DND-41 (cell line): ENCODE data around the gene VTI1B.
A peak's percentile ranks its signal among the peaks of the same experiment; 100 is the strongest.
"Not testable (repeated sequence)": the region's sequence is repeated elsewhere in the genome, so short reads cannot be mapped to it uniquely, and the experiment has no call there.

ENCODE experiments used
- ATAC-seq: fragments of 200-7000 bp; cut with Tn5 transposase; 3 replicates; pipeline ENCODE4 v1.9.1; 2021; ENCODE audit warnings: low read depth; ENCODE audit not compliant: insufficient read depth
- DNase-seq: peaks from one replicate; pipeline ENCODE4 v3.0.0-alpha.2; 2020
- H2AFZ ChIP-seq: 2 replicates; pipeline ENCODE4 v1.6.0; 2012; ENCODE audit warnings: low read depth, low read length
- H3K27ac ChIP-seq: 2 replicates; pipeline ENCODE4 v1.5.1; 2012; ENCODE audit warnings: low read length, inconsistent platforms
- H3K27me3 ChIP-seq: fragments of 200-600 bp; sonication (generic); 2 replicates; pipeline ENCODE4 v1.6.0; 2012; ENCODE audit warnings: low read length, mild to moderate bottlenecking, inconsistent platforms; ENCODE audit not compliant: insufficient read depth, poor library complexity
- H3K36me3 ChIP-seq: 2 replicates; pipeline ENCODE4 v1.5.1; 2012; ENCODE audit warnings: low read length, inconsistent platforms; ENCODE audit not compliant: insufficient read depth
- H3K4me1 ChIP-seq: 2 replicates; pipeline ENCODE4 v1.5.1; 2012; ENCODE audit warnings: mild to moderate bottlenecking, low read length; ENCODE audit not compliant: insufficient read depth
- H3K4me2 ChIP-seq: 2 replicates; pipeline ENCODE4 v1.6.0; 2012; ENCODE audit warnings: mild to moderate bottlenecking, moderate library complexity, low read length, inconsistent platforms; ENCODE audit not compliant: insufficient read depth
- H3K4me3 ChIP-seq, 2 experiments: fragments of 200-600 bp in 1 of 2; shearing (Covaris generic) in 1 of 2; 2 replicates each; pipeline ENCODE4 v1.5.1; 2012 to 2016; ENCODE audit warnings: inconsistent platforms in 2 of 2, low read length in 2 of 2, mild to moderate bottlenecking in 2 of 2, low read depth in 1 of 2, moderate library complexity in 1 of 2
- H3K79me2 ChIP-seq: 2 replicates; pipeline ENCODE4 v1.6.0; 2012; ENCODE audit warnings: low read length, inconsistent platforms; ENCODE audit not compliant: insufficient read depth
- H3K9ac ChIP-seq: 2 replicates; pipeline ENCODE4 v1.6.0; 2012; ENCODE audit warnings: low read depth, mild to moderate bottlenecking, inconsistent platforms, low read length, moderate library complexity
- H3K9me3 ChIP-seq: 2 replicates; pipeline ENCODE4 v1.5.1; 2012; ENCODE audit warnings: low read length, moderate library complexity, mild to moderate bottlenecking, inconsistent platforms; ENCODE audit not compliant: insufficient read depth, severe bottlenecking
- H4K20me1 ChIP-seq: 2 replicates; pipeline ENCODE4 v1.6.0; 2012; ENCODE audit warnings: low read length; ENCODE audit not compliant: insufficient read depth
- CTCF ChIP-seq: IDR thresholded peaks from 2 replicates; pipeline ENCODE4 v1.5.1; 2012; ENCODE audit warnings: borderline replicate concordance, low read length, moderate library complexity, mild to moderate bottlenecking; ENCODE audit not compliant: poor library complexity, severe bottlenecking; ENCODE audit errors: extremely low read depth
- EZH2 ChIP-seq: IDR thresholded peaks from 3 replicates; pipeline ENCODE4 v1.6.1; 2012; ENCODE audit warnings: borderline replicate concordance, low read depth, mild to moderate bottlenecking, moderate library complexity, low read length, inconsistent platforms; ENCODE audit not compliant: severe bottlenecking

Gene VTI1B

GRCh38 chr14:67626131-67626530 lies 48.3 kb downstream of the VTI1B start:
- H3K4me2 ChIP-seq, DNase-seq, H3K4me3 ChIP-seq, H3K79me2 ChIP-seq, H4K20me1 ChIP-seq, H3K9me3 ChIP-seq, H2AFZ ChIP-seq, H3K9ac ChIP-seq, H3K27me3 ChIP-seq, ATAC-seq, H3K27ac ChIP-seq, H3K36me3 ChIP-seq: not testable (repeated sequence)
- H3K4me1 ChIP-seq, result peaks cover 21% of the 10 kb centered on the region

GRCh38 chr14:67623114-67623513 lies 51.3 kb downstream of the VTI1B start:
- Histone ChIP-seq H3K4me2 (peak overlapping the region; percentile 48; the same call in 1 of the 2 replicates), H3K79me2 (no peaks in the 10 kb centered on the region), H3K27me3 (no peaks in the 10 kb centered on the region), H2AFZ (peak overlapping the region; percentile 62), H4K20me1 (no peaks in the 10 kb centered on the region), H3K9ac (peak overlapping the region; percentile 30), H3K27ac (peak overlapping the region; percentile 68), H3K4me1 (peaks cover 38% of the 10 kb centered on the region), H3K4me3 (peak overlapping the region in 1 of 2 experiments; percentile 12; a peak in 1 of 4 replicates), H3K36me3 (no peaks in the 10 kb centered on the region), H3K9me3 (no peaks in the 10 kb centered on the region)
- TF ChIP-seq EZH2 (no peak), CTCF (no peak)
- peak; percentile 13 for DNase-seq
- peak; percentile 14; the same call in 2 of the 3 replicates for ATAC-seq

GRCh38 chr14:67622675-67623074 lies 51.8 kb downstream of the VTI1B start:
- H3K4me2 ChIP-seq, result peak overlapping the region; percentile 48; the same call in 1 of the 2 replicates
- DNase-seq (peak; percentile 55), ATAC-seq (peak; percentile 62)
- H3K4me3 ChIP-seq, result no peak overlapping the region
- H2AFZ ChIP-seq, result peak overlapping the region; percentile 62
- H4K20me1 ChIP-seq, result no peaks in the 10 kb centered on the region
- H3K79me2 ChIP-seq, result no peaks in the 10 kb centered on the region
- peaks cover 38% of the 10 kb centered on the region for H3K4me1 ChIP-seq
- peak overlapping the region; percentile 30 for H3K9ac ChIP-seq
- peak overlapping the region; percentile 68 for H3K27ac ChIP-seq
- no peaks in the 10 kb centered on the region for H3K9me3 ChIP-seq
- no peak for TF ChIP-seq CTCF
- TF ChIP-seq EZH2, result no peak
- no peaks in the 10 kb centered on the region for H3K27me3 ChIP-seq
- no peaks in the 10 kb centered on the region for H3K36me3 ChIP-seq

GRCh38 chr14:67620217-67620785 lies 54.1 kb downstream of the VTI1B start:
- Histone ChIP-seq H3K9ac (peak overlapping the region; percentile 61), H3K9me3 (no peaks in the 10 kb centered on the region)

More at GRCh38 chr14:67620217-67620785, 54.1 kb downstream of the VTI1B start:
- no peak for TF ChIP-seq EZH2
- TF ChIP-seq CTCF, result no peak
- no peak for DNase-seq
- H4K20me1 ChIP-seq, result no peaks in the 10 kb centered on the region
- no peaks in the 10 kb centered on the region for H3K36me3 ChIP-seq
- no peak for ATAC-seq
- no peaks in the 10 kb centered on the region for H3K79me2 ChIP-seq
- H3K27ac ChIP-seq, result no peak overlapping the region
- H3K4me2 ChIP-seq, result peak overlapping the region; percentile 100
- peak overlapping the region; percentile 99 for H2AFZ ChIP-seq
- H3K27me3 ChIP-seq, result no peaks in the 10 kb centered on the region
- H3K4me3 ChIP-seq, result peak overlapping the region; percentile 56 to 93
- peaks cover 38% of the 10 kb centered on the region for H3K4me1 ChIP-seq
